K562 (cell line): ENCODE measurements around the gene GLRX. TPM values are rescaled to one million over a fixed set of nuclear protein-coding genes. Genes with fewer than 3 reads are reported as not detected.

Source experiments
- ARNT ChIP-seq, 2 experiments: fragments of 450-650 bp; IDR thresholded peaks; 2 replicates each; pipeline ENCODE4 v1.6.1; 2016; ENCODE audit warnings: mild to moderate bottlenecking in 1 of 2
- CXXC5 ChIP-seq: fragments of 250-450 bp; sonication (Bioruptor Pico); IDR thresholded peaks from 2 replicates; pipeline ENCODE4 v1.8.0; 2022; ENCODE audit warnings: inconsistent platforms, mild to moderate bottlenecking, moderate library complexity
- EP300 ChIP-seq: IDR thresholded peaks from 2 replicates; pipeline ENCODE4 v1.6.1; 2012; ENCODE audit warnings: low read length, improper control_type of control experiment
- IRF2 ChIP-seq: sonication (generic); formaldehyde crosslinking; IDR thresholded peaks from 2 replicates; pipeline ENCODE4 v1.8.1; 2022; ENCODE audit warnings: mild to moderate bottlenecking, missing genetic modification reagents
- KDM1A ChIP-seq, 2 experiments: fragments of 450-650 bp; IDR thresholded peaks; 2 replicates each; pipeline ENCODE4 v1.6.1; 2016; ENCODE audit warnings: mild to moderate bottlenecking in 2 of 2
- PHB ChIP-seq: fragments of 250-450 bp; sonication (Bioruptor Pico); IDR thresholded peaks from 2 replicates; pipeline ENCODE4 v1.5.0; 2021
- SMAD3 ChIP-seq: fragments of 450-650 bp; formaldehyde crosslinking; conservative IDR thresholded peaks from 2 replicates; pipeline ENCODE4 v1.4.0; 2020; ENCODE audit warnings: mild to moderate bottlenecking
- SPI1 ChIP-seq: IDR thresholded peaks from 2 replicates; pipeline ENCODE4 v1.6.1; 2011; ENCODE audit warnings: low read depth, low read length, control low read depth, borderline replicate concordance
- ZNF175 ChIP-seq: fragments of 200-800 bp; sonication (Bioruptor generic); IDR thresholded peaks from 2 replicates; pipeline ENCODE4 v1.6.1; 2016; ENCODE audit warnings: low read depth, mild to moderate bottlenecking, missing genetic modification characterization, missing compliant biosample characterization
- ZNF75A ChIP-seq: fragments of 450-650 bp; formaldehyde crosslinking; IDR thresholded peaks from 2 replicates; pipeline ENCODE4 v1.4.0; 2020; ENCODE audit warnings: mild to moderate bottlenecking
- polyA plus RNA-seq, 8 experiments: library from polyadenylated mRNA; depleted of rRNA in 4 of 8; stranded (reverse) in 5 of 8; unstranded in 3 of 8; fragments of >200 nt; fragmentation: Nextera tagmentation in 2 of 8; fragmentation: Illumina TruSeq in 1 of 8; extraction: Ambion mirVana in 2 of 8; extraction: Trizol in 1 of 8; gene quantifications; 2 replicates each; pipeline versions ENCODE4 v1.2.1 to v1.2.3, GENCODE V29; 2011 to 2014; ENCODE audit warnings: inconsistent platforms in 1 of 8, missing spikeins in 1 of 8
- total RNA-seq, 7 experiments: library from RNA; depleted of rRNA in 6 of 7; stranded (reverse); fragments of >200 nt in 6 of 7; fragmentation: Illumina TruSeq in 2 of 7; extraction: Trizol in 2 of 7; gene quantifications; 2 replicates each; pipeline versions ENCODE4 v1.2.1 to v1.2.3, GENCODE V29; 2011 to 2021; ENCODE audit warnings: low replicate concordance in 1 of 7
- TF ChIP-seq, protein P1 (sequence below): fragments of 450-650 bp; IDR thresholded peaks from 2 replicates; pipeline ENCODE4 v1.6.1; 2014; ENCODE audit warnings: low read depth, mild to moderate bottlenecking, moderate library complexity, borderline replicate concordance
- TF ChIP-seq, protein P2 (sequence below), 2 experiments: fragments of 450-650 bp; conservative IDR thresholded peaks; 2 replicates each; pipeline ENCODE4 v1.6.1; 2017; ENCODE audit warnings: mild to moderate bottlenecking in 2 of 2, moderate library complexity in 2 of 2
- TF ChIP-seq, protein P3 (sequence below): fragments of 450-650 bp; IDR thresholded peaks from 2 replicates; pipeline ENCODE4 v1.6.1; 2016; ENCODE audit warnings: mild to moderate bottlenecking, moderate library complexity

The GLRX gene
- total and polyA plus RNA-seq, 9 of the 15 experiments (the other 6 are each of a cell fraction or from before 2014, with no cell fraction given) = 2.3 to 11.2 (median 4.6) TPM

DNA sequence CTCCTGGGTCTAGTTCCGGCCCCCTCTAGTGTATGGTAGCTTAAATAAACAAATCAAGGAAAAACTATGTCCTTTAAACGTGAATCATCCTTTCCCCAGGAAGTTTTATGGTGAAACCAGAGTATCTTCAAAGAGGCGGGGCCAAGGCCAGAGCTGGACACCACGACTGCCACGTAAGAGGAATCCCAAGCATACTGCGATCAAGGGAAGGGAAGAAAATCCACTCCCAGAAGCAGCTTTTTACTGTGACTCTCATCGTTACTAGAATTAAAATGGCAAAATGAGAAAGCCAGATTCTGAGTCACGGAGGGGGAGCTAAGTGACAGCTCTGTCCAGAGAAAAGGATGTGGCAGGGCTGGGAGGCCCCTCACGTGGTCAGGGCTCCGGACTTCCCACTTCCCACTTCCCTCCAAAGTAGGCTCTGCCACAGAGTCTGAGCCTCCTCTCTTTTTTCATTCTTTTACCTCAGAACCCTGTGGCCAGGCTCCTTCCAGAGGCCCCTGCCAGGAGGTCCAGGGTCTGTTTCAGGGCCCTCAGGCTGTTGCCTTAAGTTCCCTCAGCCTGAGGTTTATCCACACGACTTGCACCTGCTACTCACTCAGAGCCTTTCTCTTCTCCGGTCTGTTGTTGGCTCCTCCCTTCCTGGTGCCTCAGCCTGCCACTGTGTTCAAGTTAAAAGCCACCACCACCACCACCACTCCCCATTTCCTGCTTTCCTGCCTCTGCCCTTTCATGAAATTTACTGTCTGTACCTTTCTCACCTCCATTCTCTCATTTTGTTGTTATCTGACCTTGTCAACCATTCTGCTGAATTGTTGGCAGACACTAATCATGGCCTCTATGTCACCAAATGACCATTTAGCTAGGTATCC is 1.4 kb upstream of the GLRX start (continued):
- TF ChIP-seq ZNF175 (CRISPR knock-in tag) = peak; percentile 73
- TF ChIP-seq EP300 = peak; percentile 28; the same call in 1 of the 2 replicates
- TF ChIP-seq SPI1 = peak; percentile 82; the same call in 1 of the 2 replicates
- TF ChIP-seq KDM1A (IDR thresholded peaks at IDR 0.05) = peak; percentile 37 to 60; a peak in 1 of 4 replicates
- TF ChIP-seq, protein P1, sequence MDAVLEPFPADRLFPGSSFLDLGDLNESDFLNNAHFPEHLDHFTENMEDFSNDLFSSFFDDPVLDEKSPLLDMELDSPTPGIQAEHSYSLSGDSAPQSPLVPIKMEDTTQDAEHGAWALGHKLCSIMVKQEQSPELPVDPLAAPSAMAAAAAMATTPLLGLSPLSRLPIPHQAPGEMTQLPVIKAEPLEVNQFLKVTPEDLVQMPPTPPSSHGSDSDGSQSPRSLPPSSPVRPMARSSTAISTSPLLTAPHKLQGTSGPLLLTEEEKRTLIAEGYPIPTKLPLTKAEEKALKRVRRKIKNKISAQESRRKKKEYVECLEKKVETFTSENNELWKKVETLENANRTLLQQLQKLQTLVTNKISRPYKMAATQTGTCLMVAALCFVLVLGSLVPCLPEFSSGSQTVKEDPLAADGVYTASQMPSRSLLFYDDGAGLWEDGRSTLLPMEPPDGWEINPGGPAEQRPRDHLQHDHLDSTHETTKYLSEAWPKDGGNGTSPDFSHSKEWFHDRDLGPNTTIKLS = 0 out of 2 replicates have a peak, but pooled peaks have one; percentile 56
- no peak for TF ChIP-seq ARNT (IDR thresholded peaks at IDR 0.05)
- no peak for TF ChIP-seq ZNF75A (CRISPR knock-in tag)
- TF ChIP-seq IRF2 (CRISPR knock-in tag) = no peak
- no peak for TF ChIP-seq SMAD3 (CRISPR knock-in tag)
- TF ChIP-seq CXXC5 = peak; percentile 37; the same call in 1 of the 2 replicates
- TF ChIP-seq PHB (CRISPR knock-in tag) = no peak
- TF ChIP-seq, protein P2, sequence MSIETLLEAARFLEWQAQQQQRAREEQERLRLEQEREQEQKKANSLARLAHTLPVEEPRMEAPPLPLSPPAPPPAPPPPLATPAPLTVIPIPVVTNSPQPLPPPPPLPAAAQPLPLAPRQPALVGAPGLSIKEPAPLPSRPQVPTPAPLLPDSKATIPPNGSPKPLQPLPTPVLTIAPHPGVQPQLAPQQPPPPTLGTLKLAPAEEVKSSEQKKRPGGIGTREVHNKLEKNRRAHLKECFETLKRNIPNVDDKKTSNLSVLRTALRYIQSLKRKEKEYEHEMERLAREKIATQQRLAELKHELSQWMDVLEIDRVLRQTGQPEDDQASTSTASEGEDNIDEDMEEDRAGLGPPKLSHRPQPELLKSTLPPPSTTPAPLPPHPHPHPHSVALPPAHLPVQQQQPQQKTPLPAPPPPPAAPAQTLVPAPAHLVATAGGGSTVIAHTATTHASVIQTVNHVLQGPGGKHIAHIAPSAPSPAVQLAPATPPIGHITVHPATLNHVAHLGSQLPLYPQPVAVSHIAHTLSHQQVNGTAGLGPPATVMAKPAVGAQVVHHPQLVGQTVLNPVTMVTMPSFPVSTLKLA (conservative IDR thresholded peaks at IDR 0.05) = peak; percentile 26 to 51; a peak in 2 of 4 replicates
- TF ChIP-seq, protein P3, sequence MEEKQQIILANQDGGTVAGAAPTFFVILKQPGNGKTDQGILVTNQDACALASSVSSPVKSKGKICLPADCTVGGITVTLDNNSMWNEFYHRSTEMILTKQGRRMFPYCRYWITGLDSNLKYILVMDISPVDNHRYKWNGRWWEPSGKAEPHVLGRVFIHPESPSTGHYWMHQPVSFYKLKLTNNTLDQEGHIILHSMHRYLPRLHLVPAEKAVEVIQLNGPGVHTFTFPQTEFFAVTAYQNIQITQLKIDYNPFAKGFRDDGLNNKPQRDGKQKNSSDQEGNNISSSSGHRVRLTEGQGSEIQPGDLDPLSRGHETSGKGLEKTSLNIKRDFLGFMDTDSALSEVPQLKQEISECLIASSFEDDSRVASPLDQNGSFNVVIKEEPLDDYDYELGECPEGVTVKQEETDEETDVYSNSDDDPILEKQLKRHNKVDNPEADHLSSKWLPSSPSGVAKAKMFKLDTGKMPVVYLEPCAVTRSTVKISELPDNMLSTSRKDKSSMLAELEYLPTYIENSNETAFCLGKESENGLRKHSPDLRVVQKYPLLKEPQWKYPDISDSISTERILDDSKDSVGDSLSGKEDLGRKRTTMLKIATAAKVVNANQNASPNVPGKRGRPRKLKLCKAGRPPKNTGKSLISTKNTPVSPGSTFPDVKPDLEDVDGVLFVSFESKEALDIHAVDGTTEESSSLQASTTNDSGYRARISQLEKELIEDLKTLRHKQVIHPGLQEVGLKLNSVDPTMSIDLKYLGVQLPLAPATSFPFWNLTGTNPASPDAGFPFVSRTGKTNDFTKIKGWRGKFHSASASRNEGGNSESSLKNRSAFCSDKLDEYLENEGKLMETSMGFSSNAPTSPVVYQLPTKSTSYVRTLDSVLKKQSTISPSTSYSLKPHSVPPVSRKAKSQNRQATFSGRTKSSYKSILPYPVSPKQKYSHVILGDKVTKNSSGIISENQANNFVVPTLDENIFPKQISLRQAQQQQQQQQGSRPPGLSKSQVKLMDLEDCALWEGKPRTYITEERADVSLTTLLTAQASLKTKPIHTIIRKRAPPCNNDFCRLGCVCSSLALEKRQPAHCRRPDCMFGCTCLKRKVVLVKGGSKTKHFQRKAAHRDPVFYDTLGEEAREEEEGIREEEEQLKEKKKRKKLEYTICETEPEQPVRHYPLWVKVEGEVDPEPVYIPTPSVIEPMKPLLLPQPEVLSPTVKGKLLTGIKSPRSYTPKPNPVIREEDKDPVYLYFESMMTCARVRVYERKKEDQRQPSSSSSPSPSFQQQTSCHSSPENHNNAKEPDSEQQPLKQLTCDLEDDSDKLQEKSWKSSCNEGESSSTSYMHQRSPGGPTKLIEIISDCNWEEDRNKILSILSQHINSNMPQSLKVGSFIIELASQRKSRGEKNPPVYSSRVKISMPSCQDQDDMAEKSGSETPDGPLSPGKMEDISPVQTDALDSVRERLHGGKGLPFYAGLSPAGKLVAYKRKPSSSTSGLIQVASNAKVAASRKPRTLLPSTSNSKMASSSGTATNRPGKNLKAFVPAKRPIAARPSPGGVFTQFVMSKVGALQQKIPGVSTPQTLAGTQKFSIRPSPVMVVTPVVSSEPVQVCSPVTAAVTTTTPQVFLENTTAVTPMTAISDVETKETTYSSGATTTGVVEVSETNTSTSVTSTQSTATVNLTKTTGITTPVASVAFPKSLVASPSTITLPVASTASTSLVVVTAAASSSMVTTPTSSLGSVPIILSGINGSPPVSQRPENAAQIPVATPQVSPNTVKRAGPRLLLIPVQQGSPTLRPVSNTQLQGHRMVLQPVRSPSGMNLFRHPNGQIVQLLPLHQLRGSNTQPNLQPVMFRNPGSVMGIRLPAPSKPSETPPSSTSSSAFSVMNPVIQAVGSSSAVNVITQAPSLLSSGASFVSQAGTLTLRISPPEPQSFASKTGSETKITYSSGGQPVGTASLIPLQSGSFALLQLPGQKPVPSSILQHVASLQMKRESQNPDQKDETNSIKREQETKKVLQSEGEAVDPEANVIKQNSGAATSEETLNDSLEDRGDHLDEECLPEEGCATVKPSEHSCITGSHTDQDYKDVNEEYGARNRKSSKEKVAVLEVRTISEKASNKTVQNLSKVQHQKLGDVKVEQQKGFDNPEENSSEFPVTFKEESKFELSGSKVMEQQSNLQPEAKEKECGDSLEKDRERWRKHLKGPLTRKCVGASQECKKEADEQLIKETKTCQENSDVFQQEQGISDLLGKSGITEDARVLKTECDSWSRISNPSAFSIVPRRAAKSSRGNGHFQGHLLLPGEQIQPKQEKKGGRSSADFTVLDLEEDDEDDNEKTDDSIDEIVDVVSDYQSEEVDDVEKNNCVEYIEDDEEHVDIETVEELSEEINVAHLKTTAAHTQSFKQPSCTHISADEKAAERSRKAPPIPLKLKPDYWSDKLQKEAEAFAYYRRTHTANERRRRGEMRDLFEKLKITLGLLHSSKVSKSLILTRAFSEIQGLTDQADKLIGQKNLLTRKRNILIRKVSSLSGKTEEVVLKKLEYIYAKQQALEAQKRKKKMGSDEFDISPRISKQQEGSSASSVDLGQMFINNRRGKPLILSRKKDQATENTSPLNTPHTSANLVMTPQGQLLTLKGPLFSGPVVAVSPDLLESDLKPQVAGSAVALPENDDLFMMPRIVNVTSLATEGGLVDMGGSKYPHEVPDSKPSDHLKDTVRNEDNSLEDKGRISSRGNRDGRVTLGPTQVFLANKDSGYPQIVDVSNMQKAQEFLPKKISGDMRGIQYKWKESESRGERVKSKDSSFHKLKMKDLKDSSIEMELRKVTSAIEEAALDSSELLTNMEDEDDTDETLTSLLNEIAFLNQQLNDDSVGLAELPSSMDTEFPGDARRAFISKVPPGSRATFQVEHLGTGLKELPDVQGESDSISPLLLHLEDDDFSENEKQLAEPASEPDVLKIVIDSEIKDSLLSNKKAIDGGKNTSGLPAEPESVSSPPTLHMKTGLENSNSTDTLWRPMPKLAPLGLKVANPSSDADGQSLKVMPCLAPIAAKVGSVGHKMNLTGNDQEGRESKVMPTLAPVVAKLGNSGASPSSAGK = peak; percentile 70
